ENCODE measurements around the gene HAL. TPM values are rescaled to one million over a fixed set of nuclear protein-coding genes. Genes with fewer than 3 reads are reported as not detected.
A peak's percentile ranks its signal among the peaks of the same experiment; 100 is the strongest.

HAL gene
- total and polyA plus RNA-seq, 12 donors, result 0.07 to 0.93 (median 0.30) TPM; not detected in 4

- Histone ChIP-seq H3K4me3 (no peak overlapping the region), H3K27ac (no peak overlapping the region), H3K4me1 (no peaks in the 10 kb centered on the region), H3K36me3 (no peaks in the 10 kb centered on the region), H3K27me3 (peaks cover 0 to 13% (median 0%) of the 10 kb centered on the region in 7 donors), H3K9me3 (no peaks in the 10 kb centered on the region)
- no peak for DNase-seq
- no peak for TF ChIP-seq CTCF (IDR thresholded peaks at IDR 0.05)
- WGBS, 2 donors, result 67 to 75% methylated on average over 5 of the region's 5 CpGs
- intact Hi-C loops (cut with DNase I), result no loop called here
- no peak for ATAC-seq
These were observed 35.9 kb downstream of the HAL start for GRCh38 chr12:95960241-95960640.

GRCh38 chr12:95959107-95959506 is 37.0 kb downstream of the HAL start:
- WGBS, 2 donors, result 54 to 60% methylated on average over 1 of the region's 1 CpG

GRCh38 chr12:95956557-95957145 is 39.5 kb downstream of the HAL start:
- Histone ChIP-seq H3K9me3 (no peaks in the 10 kb centered on the region), H3K27me3 (peaks cover 0 to 13% (median 0%) of the 10 kb centered on the region in 7 donors), H3K36me3 (no peaks in the 10 kb centered on the region), H3K4me3 (no peak overlapping the region), H3K4me1 (no peaks in the 10 kb centered on the region), H3K27ac (no peak overlapping the region)
- WGBS, 2 donors, result 61 to 66% methylated on average over 27 of the region's 27 CpGs
- ATAC-seq (no peak), DNase-seq (no peak)
- TF ChIP-seq CTCF (IDR thresholded peaks at IDR 0.05), result no peak
- intact Hi-C loops (cut with DNase I), result no loop called here

More at GRCh38 chr12:95959107-95959506, 37.0 kb downstream of the HAL start:
- DNase-seq (no peak), ATAC-seq (no peak)
- H3K27ac ChIP-seq, result no peak overlapping the region
- H3K9me3 ChIP-seq, result no peaks in the 10 kb centered on the region
- no peak overlapping the region for H3K4me3 ChIP-seq
- no peaks in the 10 kb centered on the region for H3K36me3 ChIP-seq
- no peaks in the 10 kb centered on the region for H3K4me1 ChIP-seq
- peaks cover 0 to 13% (median 0%) of the 10 kb centered on the region in 7 donors for H3K27me3 ChIP-seq
- intact Hi-C loops (cut with DNase I), result no loop called here
- TF ChIP-seq CTCF (IDR thresholded peaks at IDR 0.05), result peak in 4 of 9 donors; percentile 9 to 25 (median 16)

- no peak for TF ChIP-seq CTCF (IDR thresholded peaks at IDR 0.05)
- no peak for DNase-seq
These were observed 40.5 kb downstream of the HAL start for GRCh38 chr12:95955549-95956159.

More at GRCh38 chr12:95955549-95956159, 40.5 kb downstream of the HAL start:
- no peaks in the 10 kb centered on the region for H3K4me1 ChIP-seq
- WGBS, 2 donors, result 83 to 87% methylated on average over 7 of the region's 7 CpGs
- intact Hi-C loops (cut with DNase I), result no loop called here
- H3K9me3 ChIP-seq, result no peaks in the 10 kb centered on the region
- H3K4me3 ChIP-seq, result no peak overlapping the region
- H3K36me3 ChIP-seq, result no peaks in the 10 kb centered on the region
- ATAC-seq, result no peak
- peaks cover 0 to 13% (median 0%) of the 10 kb centered on the region in 7 donors for H3K27me3 ChIP-seq
- H3K27ac ChIP-seq, result no peak overlapping the region
